GM10248 (cell line): ENCODE results near the gene ZDHHC24.

Experiments
- CTCF ChIA-PET: fragments of 300-600 bp; sonication (Branson Sonifier 250); formaldehyde crosslinking; extraction: SDS; loops from one replicate; lab custom pipeline; 2021; ENCODE audit warnings: antibody characterized with exemption; lab: Yijun Ruan, JAX
- POLR2A ChIA-PET: fragments of 350-650 bp; sonication (Branson Sonifier 250); formaldehyde crosslinking; extraction: SDS; loops from one replicate; lab custom pipeline; 2020; ENCODE audit warnings: antibody characterized with exemption; lab: Yijun Ruan, JAX
- DNase-seq: peaks from one replicate; pipeline ENCODE4 v3.0.0; 2012; ENCODE audit errors: extremely low spot score
- CTCF ChIP-seq: IDR thresholded peaks from 2 replicates; pipeline ENCODE4 v1.5.1; 2012; ENCODE audit warnings: mild to moderate bottlenecking, low read depth; ENCODE audit errors: extremely low read depth, missing control alignments, control extremely low read depth

The ZDHHC24 gene

DNA sequence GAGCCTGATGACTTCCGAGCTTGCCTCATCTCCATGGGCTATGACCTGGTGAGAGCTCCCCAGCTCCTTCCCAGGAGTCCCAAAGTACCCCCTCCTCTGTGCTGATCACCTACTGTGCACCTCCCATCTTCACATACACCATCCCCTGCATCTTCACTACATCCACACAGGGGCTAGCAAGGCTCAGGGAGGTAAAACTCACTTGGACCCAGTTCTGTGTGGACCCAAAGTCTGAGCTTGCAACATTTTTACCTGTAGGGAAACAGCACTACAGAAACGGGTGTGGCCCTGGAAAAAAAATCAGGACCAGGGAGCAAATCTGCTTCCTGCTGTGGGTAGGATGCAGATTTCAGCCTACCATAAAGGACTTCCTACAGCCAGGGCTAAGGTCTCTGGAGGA lies 16.4 kb upstream of the ZDHHC24 start:
- no peak for TF ChIP-seq CTCF
- ChIA-PET CTCF (interaction anchor here (1.0 to 2.5 kb wide), 3 partner anchors 15 to 116 kb away, joined by 3 to 11 read pairs (median 6); partner anchors contain the start of gene ZDHHC24), POLR2A (interaction anchor here (1.0 kb wide), 2 partner anchors 54 to 116 kb away, joined by 3 read pairs; partner anchors contain the start of genes RBM14 and RBM4B)
- no peak for DNase-seq

DNA sequence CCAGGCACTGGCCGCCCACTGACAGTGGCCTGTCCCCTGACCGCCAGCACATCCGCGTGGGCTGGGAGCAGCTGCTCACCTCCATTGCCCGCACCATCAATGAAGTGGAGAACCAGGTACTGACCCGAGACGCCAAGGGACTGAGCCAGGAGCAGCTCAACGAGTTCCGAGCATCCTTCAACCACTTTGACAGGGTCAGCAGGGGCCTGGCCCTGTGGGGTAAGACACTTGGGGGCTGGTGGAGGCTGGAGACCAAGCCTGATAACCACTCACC lies 16.1 kb upstream of the ZDHHC24 start:
- ChIA-PET POLR2A (interaction anchor here (1.0 kb wide), 2 partner anchors 54 to 116 kb away, joined by 3 read pairs; partner anchors contain the start of genes RBM14 and RBM4B), CTCF (interaction anchor here (1.0 to 2.6 kb wide), 4 partner anchors 8 to 117 kb away, joined by 3 to 11 read pairs (median 6); partner anchors contain the start of genes CTSF and ZDHHC24)
- TF ChIP-seq CTCF = no peak
- DNase-seq = no peak

GRCh38 chr11:66561178-66561974 lies 15.5 kb upstream of the ZDHHC24 start:
- CTCF ChIA-PET = interaction anchor here (0.8 to 2.6 kb wide), 5 partner anchors 8 to 117 kb away, joined by 3 to 11 read pairs (median 6); partner anchors contain the start of genes CTSF and ZDHHC24
- POLR2A ChIA-PET = interaction anchor here (1.0 kb wide), 2 partner anchors 55 to 117 kb away, joined by 3 read pairs; partner anchors contain the start of genes RBM14 and RBM4B
- TF ChIP-seq CTCF = no peak
- DNase-seq = no peak

DNA sequence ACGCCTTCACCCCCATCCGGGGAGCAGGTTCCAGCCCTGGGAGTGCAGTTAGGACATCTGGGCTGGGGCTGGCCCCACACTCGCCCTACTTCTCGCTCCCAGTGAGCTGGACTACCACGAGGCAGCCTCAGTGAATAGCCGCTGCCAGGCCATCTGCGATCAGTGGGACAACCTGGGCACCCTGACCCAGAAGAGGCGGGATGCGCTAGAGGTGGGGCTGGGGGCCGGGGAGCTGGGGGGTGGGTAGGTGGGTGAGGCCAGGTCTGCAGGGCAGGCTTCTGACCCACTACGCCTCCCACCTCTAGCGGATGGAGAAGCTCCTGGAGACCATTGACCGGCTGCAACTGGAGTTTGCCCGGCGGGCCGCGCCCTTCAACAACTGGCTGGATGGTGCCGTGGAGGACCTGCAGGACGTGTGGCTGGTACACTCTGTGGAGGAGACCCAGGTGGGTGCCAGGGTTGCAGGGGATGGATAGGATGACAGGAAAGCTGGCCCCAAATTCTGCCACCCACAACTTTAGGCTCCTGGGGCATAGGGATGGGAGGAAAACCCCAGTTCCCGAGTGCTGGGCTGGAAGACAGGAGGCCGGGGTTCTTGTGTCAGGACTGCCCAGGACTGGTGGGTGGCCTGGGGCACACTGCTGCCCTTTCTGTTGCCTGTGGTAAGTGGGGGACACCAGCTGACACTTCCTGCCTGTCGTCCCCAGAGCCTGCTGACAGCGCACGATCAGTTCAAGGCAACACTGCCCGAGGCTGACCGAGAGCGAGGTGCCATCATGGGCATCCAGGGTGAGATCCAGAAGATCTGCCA lies 14.2 kb upstream of the ZDHHC24 start:
- TF ChIP-seq CTCF = no peak
- ChIA-PET CTCF (interaction anchor here (0.8 to 2.6 kb wide), 2 partner anchors 9 to 119 kb away, joined by 3 to 7 read pairs; partner anchors contain the start of gene CTSF), POLR2A (no interaction called here)
- DNase-seq = no peak

GRCh38 chr11:66559142-66559865 lies 13.5 kb upstream of the ZDHHC24 start:
- DNase-seq = no peak
- TF ChIP-seq CTCF = no peak
- ChIA-PET CTCF (interaction anchor here (2.6 kb wide), 1 partner anchor 10 kb away, joined by 7 read pairs; the partner anchor contains the start of gene CTSF), POLR2A (interaction anchor here (0.5 kb wide), 1 partner anchor 40 kb away, joined by 4 read pairs; no protein-coding TSS in a partner anchor)
